ENCODE measurements around the gene GALNT10. TPM values are rescaled to one million over a fixed set of nuclear protein-coding genes. Genes with fewer than 3 reads are reported as not detected.
"Not testable (repeated sequence)": the region's sequence is repeated elsewhere in the genome, so short reads cannot be mapped to it uniquely, and the experiment has no call there.

The GALNT10 gene
- total RNA-seq, 2 experiments from 2014 or later: 12.9 to 15.2 TPM

GRCh38 chr5:154147666-154148065 lies 42.9 kb upstream of the GALNT10 start:
- H3K27ac Mint-ChIP-seq: no peak overlapping the region
- no peak for DNase-seq
- ChIA-PET POLR2A (no interaction called here), CTCF (interaction anchor here (0.7 to 1.6 kb wide), 3 partner anchors 9 to 257 kb away, joined by 3 to 4 read pairs (median 3); no protein-coding TSS in a partner anchor)
- peaks cover 11% of the 10 kb centered on the region for H3K27me3 Mint-ChIP-seq
- ATAC-seq: no peak
- no peaks in the 10 kb centered on the region for H3K36me3 Mint-ChIP-seq (ENCODE audit: low read depth)
- intact Hi-C loops (cut with micrococcal nuclease): no loop called here
- no peaks in the 10 kb centered on the region for H3K9me3 Mint-ChIP-seq
- no peaks in the 10 kb centered on the region for H3K4me1 Mint-ChIP-seq (ENCODE audit: low read depth)
- no peak for TF ChIP-seq CTCF (IDR thresholded peaks at IDR 0.05)
- no peak overlapping the region for H3K4me3 Mint-ChIP-seq

- CTCF ChIA-PET: interaction anchor here (1.3 kb wide), 1 partner anchor 78 kb away, joined by 3 read pairs; no protein-coding TSS in a partner anchor
- H3K27ac Mint-ChIP-seq; H3K4me3 Mint-ChIP-seq; ATAC-seq; DNase-seq; H3K9me3 Mint-ChIP-seq; POLR2A ChIA-PET; H3K4me1 Mint-ChIP-seq (ENCODE audit: low read depth); intact Hi-C loops (cut with micrococcal nuclease); H3K36me3 Mint-ChIP-seq (ENCODE audit: low read depth): not testable (repeated sequence)
- H3K27me3 Mint-ChIP-seq: peaks cover 14% of the 10 kb centered on the region
These were observed 40.1 kb upstream of the GALNT10 start for GRCh38 chr5:154150471-154150870.

GRCh38 chr5:154157483-154158378 lies 32.8 kb upstream of the GALNT10 start:
- ChIA-PET POLR2A (no interaction called here), CTCF (interaction anchor here (0.6 to 4.3 kb wide), 14 partner anchors 9 to 184 kb away, joined by 3 to 21 read pairs (median 3); no protein-coding TSS in a partner anchor)
- H3K4me3 Mint-ChIP-seq: no peak overlapping the region
- DNase-seq (peak; percentile 20), ATAC-seq (no peak)
- peaks cover 22% of the 10 kb centered on the region for H3K27me3 Mint-ChIP-seq
- peak; percentile 44 for TF ChIP-seq CTCF (IDR thresholded peaks at IDR 0.05)
- no peaks in the 10 kb centered on the region for H3K9me3 Mint-ChIP-seq
- H3K27ac Mint-ChIP-seq: no peak overlapping the region
- no peaks in the 10 kb centered on the region for H3K36me3 Mint-ChIP-seq (ENCODE audit: low read depth)
- no peaks in the 10 kb centered on the region for H3K4me1 Mint-ChIP-seq (ENCODE audit: low read depth)
- intact Hi-C loops (cut with micrococcal nuclease): no loop called here

- Mint-ChIP-seq H3K27me3 (peaks cover 23% of the 10 kb centered on the region), H3K36me3 (ENCODE audit: low read depth) (no peaks in the 10 kb centered on the region), H3K4me1 (ENCODE audit: low read depth) (no peaks in the 10 kb centered on the region), H3K9me3 (no peaks in the 10 kb centered on the region), H3K27ac (no peak overlapping the region), H3K4me3 (no peak overlapping the region)
- ATAC-seq (no peak), DNase-seq (no peak)
- intact Hi-C loops (cut with micrococcal nuclease): no loop called here
- TF ChIP-seq CTCF (IDR thresholded peaks at IDR 0.05): no peak
- CTCF ChIA-PET: interaction anchor here (1.4 to 4.3 kb wide), 4 partner anchors 35 to 184 kb away, joined by 3 to 21 read pairs (median 4); no protein-coding TSS in a partner anchor
- POLR2A ChIA-PET: no interaction called here
These were observed 32.2 kb upstream of the GALNT10 start for GRCh38 chr5:154158379-154158737.

DNA sequence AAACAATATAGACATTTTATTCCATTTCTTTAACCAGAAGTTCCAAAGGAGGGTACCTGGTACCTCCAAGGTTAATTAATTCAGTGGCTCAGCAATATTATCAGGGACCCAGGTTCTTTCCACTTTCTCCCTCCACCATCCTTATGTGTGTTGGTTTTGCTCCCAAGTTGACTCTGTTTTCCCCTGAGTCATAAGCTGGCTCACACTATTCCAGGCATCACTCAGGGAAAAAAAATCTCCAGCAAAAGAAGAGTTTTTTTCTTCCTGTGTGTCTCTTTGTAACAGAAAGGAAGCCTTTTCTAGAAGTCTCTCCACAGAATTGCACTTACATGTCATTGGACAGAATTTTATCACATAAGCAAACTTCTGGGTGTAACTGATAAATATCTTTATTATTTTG lies 31.2 kb upstream of the GALNT10 start:
- Mint-ChIP-seq H3K27me3 (peaks cover 29% of the 10 kb centered on the region), H3K9me3 (no peaks in the 10 kb centered on the region), H3K4me3 (no peak overlapping the region), H3K36me3 (ENCODE audit: low read depth) (no peaks in the 10 kb centered on the region), H3K27ac (no peak overlapping the region), H3K4me1 (ENCODE audit: low read depth) (no peaks in the 10 kb centered on the region)
- no peak for TF ChIP-seq CTCF (IDR thresholded peaks at IDR 0.05)
- intact Hi-C loops (cut with micrococcal nuclease): no loop called here
- POLR2A ChIA-PET: no interaction called here
- ATAC-seq: no peak
- CTCF ChIA-PET: interaction anchor here (1.3 to 4.3 kb wide), 4 partner anchors 21 to 185 kb away, joined by 3 to 21 read pairs (median 4); no protein-coding TSS in a partner anchor
- no peak for DNase-seq

All from activated CD8-positive, alpha-beta T cell treated with anti-CD3 and anti-CD28 coated beads for 36 hours (primary cell).